Neural cell (in vitro differentiated cells): ENCODE measurements around the gene VAV2.

Experiments
- CTCF ChIP-seq: fragments of 450-650 bp; IDR thresholded peaks from 2 replicates; pipeline ENCODE4 v1.5.1; 2014; ENCODE audit warnings: antibody characterized with exemption, mild to moderate bottlenecking, moderate library complexity; ENCODE audit not compliant: poor library complexity, severe bottlenecking
- EP300 ChIP-seq: fragments of 450-650 bp; conservative IDR thresholded peaks from 2 replicates; pipeline ENCODE4 v1.6.1; 2014; ENCODE audit warnings: antibody characterized with exemption, mild to moderate bottlenecking, moderate library complexity; ENCODE audit not compliant: poor library complexity, severe bottlenecking
- EZH2 ChIP-seq: fragments of 200-600, 300-800 bp; shearing (Covaris generic), sonication (generic); IDR thresholded peaks from 2 replicates; pipeline ENCODE4 v1.6.1; 2014; ENCODE audit warnings: antibody characterized with exemption, low read length, borderline replicate concordance, mild to moderate bottlenecking; ENCODE audit not compliant: insufficient read depth, poor library complexity, severe bottlenecking
- POLR2AphosphoS5 ChIP-seq: IDR thresholded peaks from 2 replicates; pipeline ENCODE4 v1.6.1; 2012
- RAD21 ChIP-seq: fragments of 450-650 bp; conservative IDR thresholded peaks from 2 replicates; pipeline ENCODE4 v1.6.1; 2014; ENCODE audit warnings: antibody characterized with exemption, mild to moderate bottlenecking, moderate library complexity
- REST ChIP-seq: IDR thresholded peaks from 2 replicates; pipeline ENCODE4 v1.6.1; 2012; ENCODE audit warnings: borderline replicate concordance
- SMC3 ChIP-seq: fragments of 450-650 bp; conservative IDR thresholded peaks from 2 replicates; pipeline ENCODE4 v1.6.1; 2014; ENCODE audit warnings: antibody characterized with exemption, mild to moderate bottlenecking, moderate library complexity; ENCODE audit not compliant: poor library complexity
- TAF1 ChIP-seq: IDR thresholded peaks from 2 replicates; pipeline ENCODE4 v1.6.1; 2012; ENCODE audit warnings: low read depth

GRCh38 chr9:133807818-133808217 is 184.3 kb downstream of the VAV2 start:
- TF ChIP-seq EZH2 (no peak), POLR2AphosphoS5 (no peak), EP300 (no peak), CTCF (no peak), TAF1 (no peak), SMC3 (no peak), RAD21 (no peak), REST (no peak)
